Suprapubic skin (tissue), 4 donors: ENCODE results near the gene SPAG16.

ENCODE experiments used
- EP300 ChIP-seq: sonication (generic); formaldehyde crosslinking; IDR thresholded peaks from one replicate; pipeline ENCODE4 v1.6.1; 2017; ENCODE audit warnings: antibody characterized with exemption
- POLR2A ChIP-seq, 2 donors: fragments of 450-650 bp; IDR thresholded peaks; one replicate each; pipeline ENCODE4 v1.6.1; 2017; ENCODE audit warnings: antibody characterized with exemption in 2 of 2, mild to moderate bottlenecking in 2 of 2, moderate library complexity in 2 of 2
- POLR2AphosphoS5 ChIP-seq, 3 donors: sonication (generic); formaldehyde crosslinking; IDR thresholded peaks; one replicate each; pipeline ENCODE4 v1.6.1; 2017; ENCODE audit warnings: antibody characterized with exemption in 3 of 3
- TF ChIP-seq, protein P1 (sequence below), 2 donors: fragments of 200-600 bp in 1 of 2; fragments of 450-650 bp in 1 of 2; sonication (generic) in 1 of 2; IDR thresholded peaks; one replicate each; pipeline ENCODE4 v1.5.1; 2016 to 2019; ENCODE audit warnings: antibody characterized with exemption in 2 of 2, mild to moderate bottlenecking in 1 of 2, moderate library complexity in 1 of 2

- TF ChIP-seq POLR2AphosphoS5 (IDR thresholded peaks at IDR 0.05) (no peak), EP300 (no peak), POLR2A (IDR thresholded peaks at IDR 0.05) (no peak)
- TF ChIP-seq, protein P1, sequence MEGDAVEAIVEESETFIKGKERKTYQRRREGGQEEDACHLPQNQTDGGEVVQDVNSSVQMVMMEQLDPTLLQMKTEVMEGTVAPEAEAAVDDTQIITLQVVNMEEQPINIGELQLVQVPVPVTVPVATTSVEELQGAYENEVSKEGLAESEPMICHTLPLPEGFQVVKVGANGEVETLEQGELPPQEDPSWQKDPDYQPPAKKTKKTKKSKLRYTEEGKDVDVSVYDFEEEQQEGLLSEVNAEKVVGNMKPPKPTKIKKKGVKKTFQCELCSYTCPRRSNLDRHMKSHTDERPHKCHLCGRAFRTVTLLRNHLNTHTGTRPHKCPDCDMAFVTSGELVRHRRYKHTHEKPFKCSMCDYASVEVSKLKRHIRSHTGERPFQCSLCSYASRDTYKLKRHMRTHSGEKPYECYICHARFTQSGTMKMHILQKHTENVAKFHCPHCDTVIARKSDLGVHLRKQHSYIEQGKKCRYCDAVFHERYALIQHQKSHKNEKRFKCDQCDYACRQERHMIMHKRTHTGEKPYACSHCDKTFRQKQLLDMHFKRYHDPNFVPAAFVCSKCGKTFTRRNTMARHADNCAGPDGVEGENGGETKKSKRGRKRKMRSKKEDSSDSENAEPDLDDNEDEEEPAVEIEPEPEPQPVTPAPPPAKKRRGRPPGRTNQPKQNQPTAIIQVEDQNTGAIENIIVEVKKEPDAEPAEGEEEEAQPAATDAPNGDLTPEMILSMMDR (IDR thresholded peaks at IDR 0.05), result no peak
Observed at GRCh38 chr2:213247566-213247965, 36.7 kb upstream of the SPAG16 start.
